Measurements from ENCODE around the gene ATP8A1.

GRCh38 chr4:42366959-42367358, 289.9 kb downstream of the ATP8A1 start:
- TF ChIP-seq POLR2A (IDR thresholded peaks at IDR 0.05; ENCODE audit: low read depth, low read length) (no peak), POLR2AphosphoS5 (IDR thresholded peaks at IDR 0.05; ENCODE audit: low read depth, low read length) (no peak), TAF1 (IDR thresholded peaks at IDR 0.05; ENCODE audit: low read depth, low read length) (no peak), POU2F2 (IDR thresholded peaks at IDR 0.05; ENCODE audit: low read depth, low read length) (no peak)
